ENCODE measurements around the gene GART.

Gene GART

DNA sequence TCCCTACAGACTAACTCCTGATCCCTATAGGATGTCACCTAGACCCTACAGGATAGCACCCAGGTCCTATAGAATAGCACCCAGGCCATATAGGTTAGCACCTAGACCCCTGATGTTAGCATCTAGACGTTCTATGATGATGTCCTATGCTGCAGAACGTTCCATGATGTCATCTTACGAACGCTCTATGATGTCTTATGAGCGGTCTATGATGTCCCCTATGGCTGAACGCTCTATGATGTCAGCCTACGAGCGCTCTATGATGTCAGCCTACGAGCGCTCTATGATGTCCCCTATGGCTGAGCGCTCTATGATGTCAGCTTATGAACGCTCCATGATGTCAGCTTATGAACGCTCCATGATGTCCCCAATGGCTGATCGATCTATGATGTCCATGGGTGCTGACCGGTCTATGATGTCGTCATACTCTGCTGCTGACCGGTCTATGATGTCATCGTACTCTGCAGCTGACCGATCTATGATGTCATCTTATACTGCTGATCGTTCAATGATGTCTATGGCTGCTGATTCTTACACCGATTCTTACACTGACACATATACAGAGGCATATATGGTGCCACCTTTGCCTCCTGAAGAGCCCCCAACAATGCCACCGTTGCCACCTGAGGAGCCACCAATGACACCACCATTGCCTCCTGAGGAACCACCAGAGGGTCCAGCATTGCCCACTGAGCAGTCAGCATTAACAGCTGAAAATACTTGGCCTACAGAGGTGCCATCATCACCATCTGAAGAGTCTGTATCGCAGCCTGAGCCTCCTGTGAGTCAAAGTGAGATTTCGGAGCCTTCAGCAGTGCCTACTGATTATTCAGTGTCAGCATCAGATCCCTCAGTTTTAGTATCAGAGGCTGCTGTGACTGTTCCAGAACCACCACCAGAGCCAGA lies 10.4 kb upstream of the GART start:
- Histone ChIP-seq H3K4me2 (ENCODE audit: low read length) (no peak overlapping the region), H3K27me3 (ENCODE audit: control insufficient read depth, insufficient read depth, low read length) (no peaks in the 10 kb centered on the region), H3K4me3 (ENCODE audit: low read length) (no peak overlapping the region), H3K9me3 (replicated peaks; ENCODE audit: low read length) (no peaks in the 10 kb centered on the region), H3K4me1 (ENCODE audit: control insufficient read depth, insufficient read depth, low read length) (no peaks in the 10 kb centered on the region), H3K9ac (ENCODE audit: low read depth, low read length) (no peak overlapping the region), H3K36me3 (ENCODE audit: insufficient read depth, low read length) (peaks cover 93% of the 10 kb centered on the region)

GRCh38 chr21:33551664-33552063 lies 9.7 kb upstream of the GART start:
- Histone ChIP-seq H3K36me3 (ENCODE audit: insufficient read depth, low read length) (peaks cover 89% of the 10 kb centered on the region), H3K4me1 (ENCODE audit: control insufficient read depth, insufficient read depth, low read length) (no peaks in the 10 kb centered on the region), H3K9me3 (replicated peaks; ENCODE audit: low read length) (no peaks in the 10 kb centered on the region)

DNA sequence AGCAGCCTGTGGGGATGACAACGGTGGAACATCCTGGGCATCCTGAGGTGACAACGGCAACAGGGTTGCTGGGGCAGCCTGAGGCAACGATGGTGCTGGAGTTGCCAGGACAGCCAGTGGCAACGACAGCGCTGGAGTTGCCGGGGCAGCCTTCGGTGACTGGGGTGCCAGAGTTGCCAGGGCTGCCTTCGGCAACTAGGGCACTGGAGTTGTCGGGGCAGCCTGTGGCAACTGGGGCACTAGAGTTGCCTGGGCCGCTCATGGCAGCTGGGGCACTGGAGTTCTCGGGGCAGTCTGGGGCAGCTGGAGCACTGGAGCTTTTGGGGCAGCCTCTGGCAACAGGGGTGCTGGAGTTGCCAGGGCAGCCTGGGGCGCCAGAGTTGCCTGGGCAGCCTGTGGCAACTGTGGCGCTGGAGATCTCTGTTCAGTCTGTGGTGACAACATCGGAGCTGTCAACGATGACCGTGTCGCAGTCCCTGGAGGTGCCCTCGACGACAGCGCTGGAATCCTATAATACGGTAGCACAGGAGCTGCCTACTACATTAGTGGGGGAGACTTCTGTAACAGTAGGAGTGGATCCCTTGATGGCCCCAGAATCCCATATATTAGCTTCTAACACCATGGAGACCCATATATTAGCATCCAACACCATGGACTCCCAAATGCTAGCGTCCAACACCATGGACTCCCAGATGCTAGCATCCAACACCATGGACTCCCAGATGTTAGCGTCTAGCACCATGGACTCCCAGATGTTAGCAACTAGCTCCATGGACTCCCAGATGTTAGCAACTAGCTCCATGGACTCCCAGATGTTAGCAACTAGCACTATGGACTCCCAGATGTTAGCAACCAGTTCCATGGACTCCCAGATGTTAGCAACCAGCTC lies 9.1 kb upstream of the GART start:
- Histone ChIP-seq H3K4me3 (ENCODE audit: low read length) (no peak overlapping the region), H3K27me3 (ENCODE audit: control insufficient read depth, insufficient read depth, low read length) (no peaks in the 10 kb centered on the region), H3K9me3 (replicated peaks; ENCODE audit: low read length) (no peaks in the 10 kb centered on the region), H3K4me2 (ENCODE audit: low read length) (no peak overlapping the region), H3K4me1 (ENCODE audit: control insufficient read depth, insufficient read depth, low read length) (peaks cover 2% of the 10 kb centered on the region), H3K36me3 (ENCODE audit: insufficient read depth, low read length) (peaks cover 86% of the 10 kb centered on the region), H3K9ac (ENCODE audit: low read depth, low read length) (no peak overlapping the region)

More at GRCh38 chr21:33551664-33552063, 9.7 kb upstream of the GART start:
- no peaks in the 10 kb centered on the region for H3K27me3 ChIP-seq (ENCODE audit: control insufficient read depth, insufficient read depth, low read length)
- H3K4me3 ChIP-seq (ENCODE audit: low read length), result no peak overlapping the region
- H3K9ac ChIP-seq (ENCODE audit: low read depth, low read length), result no peak overlapping the region
- no peak overlapping the region for H3K4me2 ChIP-seq (ENCODE audit: low read length)

GRCh38 chr21:33549848-33550771 lies 8.2 kb upstream of the GART start:
- H3K27me3 ChIP-seq (ENCODE audit: control insufficient read depth, insufficient read depth, low read length), result no peaks in the 10 kb centered on the region
- H3K36me3 ChIP-seq (ENCODE audit: insufficient read depth, low read length), result peaks cover 77% of the 10 kb centered on the region
- peaks cover 11% of the 10 kb centered on the region for H3K4me1 ChIP-seq (ENCODE audit: control insufficient read depth, insufficient read depth, low read length)
- H3K4me2 ChIP-seq (ENCODE audit: low read length), result no peak overlapping the region
- H3K9ac ChIP-seq (ENCODE audit: low read depth, low read length), result no peak overlapping the region
- no peak overlapping the region for H3K4me3 ChIP-seq (ENCODE audit: low read length)
- no peaks in the 10 kb centered on the region for H3K9me3 ChIP-seq (replicated peaks; ENCODE audit: low read length)

DNA sequence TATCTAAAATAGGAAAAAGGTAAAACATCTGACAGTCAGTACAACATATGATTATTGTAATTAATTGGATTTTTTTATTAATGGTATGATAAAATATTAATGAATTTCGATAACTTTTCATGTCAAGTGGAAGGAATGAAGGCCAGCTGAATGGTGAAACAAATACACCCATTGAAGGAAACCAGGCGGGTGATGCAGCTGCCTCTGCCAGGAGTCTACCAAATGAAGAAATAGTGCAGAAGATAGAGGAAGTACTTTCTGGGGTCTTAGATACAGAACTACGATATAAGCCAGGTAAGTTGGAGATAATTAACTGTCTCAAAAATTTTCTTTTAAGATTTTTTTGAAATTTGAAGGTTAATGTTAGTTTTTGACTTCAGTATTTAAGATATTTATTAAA lies 4.2 kb upstream of the GART start:
- Histone ChIP-seq H3K9me3 (replicated peaks; ENCODE audit: low read length) (no peaks in the 10 kb centered on the region), H3K27me3 (ENCODE audit: control insufficient read depth, insufficient read depth, low read length) (no peaks in the 10 kb centered on the region), H3K4me1 (ENCODE audit: control insufficient read depth, insufficient read depth, low read length) (peaks cover 11% of the 10 kb centered on the region), H3K4me3 (ENCODE audit: low read length) (peak overlapping the region; percentile 7), H3K36me3 (ENCODE audit: insufficient read depth, low read length) (peaks cover 38% of the 10 kb centered on the region), H3K4me2 (ENCODE audit: low read length) (peak overlapping the region; percentile 84), H3K9ac (ENCODE audit: low read depth, low read length) (peak overlapping the region; percentile 98)

GRCh38 chr21:33544451-33545195 lies 2.7 kb upstream of the GART start:
- Histone ChIP-seq H3K4me2 (ENCODE audit: low read length) (peak overlapping the region; percentile 84), H3K27me3 (ENCODE audit: control insufficient read depth, insufficient read depth, low read length) (no peaks in the 10 kb centered on the region), H3K4me1 (ENCODE audit: control insufficient read depth, insufficient read depth, low read length) (peaks cover 21% of the 10 kb centered on the region), H3K4me3 (ENCODE audit: low read length) (peak overlapping the region; percentile 81), H3K9ac (ENCODE audit: low read depth, low read length) (peak overlapping the region; percentile 98), H3K36me3 (ENCODE audit: insufficient read depth, low read length) (peaks cover 23% of the 10 kb centered on the region), H3K9me3 (replicated peaks; ENCODE audit: low read length) (no peaks in the 10 kb centered on the region)

- Histone ChIP-seq H3K4me2 (ENCODE audit: low read length) (peak overlapping the region; percentile 84), H3K4me1 (ENCODE audit: control insufficient read depth, insufficient read depth, low read length) (peaks cover 24% of the 10 kb centered on the region), H3K27me3 (ENCODE audit: control insufficient read depth, insufficient read depth, low read length) (no peaks in the 10 kb centered on the region), H3K9me3 (replicated peaks; ENCODE audit: low read length) (no peaks in the 10 kb centered on the region), H3K9ac (ENCODE audit: low read depth, low read length) (peak overlapping the region; percentile 98), H3K4me3 (ENCODE audit: low read length) (peak overlapping the region; percentile 81), H3K36me3 (ENCODE audit: insufficient read depth, low read length) (peaks cover 19% of the 10 kb centered on the region)
Measured at GRCh38 chr21:33543505-33544129, 1.7 kb upstream of the GART start.

- Histone ChIP-seq H3K4me3 (ENCODE audit: low read length) (peak within 1 kb of the TSS; percentile 81), H3K4me2 (ENCODE audit: low read length) (peak within 1 kb of the TSS; percentile 89), H3K27me3 (ENCODE audit: control insufficient read depth, insufficient read depth, low read length) (no peaks in the 10 kb centered on the region), H3K9me3 (replicated peaks; ENCODE audit: low read length) (no peaks in the 10 kb centered on the region), H3K36me3 (ENCODE audit: insufficient read depth, low read length) (peaks cover 16% of the 10 kb centered on the region), H3K9ac (ENCODE audit: low read depth, low read length) (peak within 1 kb of the TSS; percentile 98), H3K4me1 (ENCODE audit: control insufficient read depth, insufficient read depth, low read length) (peaks cover 24% of the 10 kb centered on the region)
Measured at GRCh38 chr21:33542640-33543504, 955 bp upstream of the GART start, which contains the start of gene SON. Gene SON, plus strand, starts transcription at chr21:33543038. Its CDS starts 55 bp downstream, at chr21:33543093.

DNA sequence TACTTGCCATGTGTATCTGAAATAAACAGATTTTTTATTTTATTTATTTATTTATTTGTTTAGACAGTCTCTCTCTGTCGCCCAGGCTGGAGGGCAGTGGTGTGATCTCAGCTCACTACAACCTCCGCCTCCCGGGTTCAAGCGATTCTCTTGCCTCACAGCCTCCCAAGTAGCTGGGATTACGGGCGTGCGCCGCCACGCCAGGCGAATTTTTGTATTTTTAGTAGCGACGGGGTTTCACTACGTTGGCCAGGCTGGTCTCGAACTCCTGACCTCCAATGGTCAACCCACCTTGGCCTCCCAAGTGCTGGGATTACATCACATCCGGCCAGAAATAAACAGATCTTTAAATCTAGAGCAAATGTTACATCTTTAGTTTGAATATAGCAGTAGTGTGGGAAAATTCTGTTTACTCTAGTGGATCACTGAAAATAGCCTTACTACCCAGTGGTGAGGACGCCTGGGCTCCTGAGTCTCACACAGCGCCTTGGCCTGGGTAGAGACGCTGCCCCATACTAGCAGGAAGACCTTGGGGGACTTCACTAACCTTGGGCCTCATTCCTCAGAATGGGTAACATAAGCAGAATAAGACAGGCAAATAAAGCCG lies 709 bp downstream of the GART start:
- Histone ChIP-seq H3K36me3 (ENCODE audit: insufficient read depth, low read length) (peaks cover 25% of the 10 kb centered on the region), H3K4me3 (ENCODE audit: low read length) (peak overlapping the region; percentile 81), H3K9me3 (replicated peaks; ENCODE audit: low read length) (no peaks in the 10 kb centered on the region)

More for the DNA sequence above, 709 bp downstream of the GART start:
- Histone ChIP-seq H3K4me2 (ENCODE audit: low read length) (peak overlapping the region; percentile 89), H3K4me1 (ENCODE audit: control insufficient read depth, insufficient read depth, low read length) (peaks cover 23% of the 10 kb centered on the region), H3K27me3 (ENCODE audit: control insufficient read depth, insufficient read depth, low read length) (no peaks in the 10 kb centered on the region), H3K9ac (ENCODE audit: low read depth, low read length) (peak overlapping the region; percentile 98)

Data from skeletal muscle satellite cell (primary cell).